ENCODE measurements around the gene CX3CL1. TPM values are rescaled to one million over a fixed set of nuclear protein-coding genes. Genes with fewer than 3 reads are reported as not detected.

Gene CX3CL1
- total RNA-seq, 1 experiment from 2014 or later: 2.6 TPM

Other genes with a start within 250 kb of the CX3CL1 start
- gene PSME3IP1, start 186.5 kb upstream of the CX3CL1 start, total RNA-seq (2014; rRNA removed; shearing (Covaris generic)): 112 and 120 TPM in 2 replicates
- 30.3 and 32.2 TPM in 2 replicates for gene RSPRY1, start 186.2 kb upstream of the CX3CL1 start, total RNA-seq (2014; rRNA removed; shearing (Covaris generic))
- 53.1 and 62.0 TPM in 2 replicates for gene ARL2BP, start 127.2 kb upstream of the CX3CL1 start, total RNA-seq (2014; rRNA removed; shearing (Covaris generic))
- 0.06 and 0.63 TPM in 2 replicates for gene PLLP, start 87.8 kb upstream of the CX3CL1 start, total RNA-seq (2014; rRNA removed; shearing (Covaris generic))
- gene CCL22, start 13.7 kb upstream of the CX3CL1 start, total RNA-seq (2014; rRNA removed; shearing (Covaris generic)): not detected in 2 replicates
- gene CCL17, start 32.3 kb downstream of the CX3CL1 start, total RNA-seq (2014; rRNA removed; shearing (Covaris generic)): not detected in 2 replicates
- gene CIAPIN1, start 74.9 kb downstream of the CX3CL1 start, total RNA-seq (2014; rRNA removed; shearing (Covaris generic)): 82.6 and 92.5 TPM in 2 replicates
- 34.9 and 44.9 TPM in 2 replicates for gene COQ9, start 75.0 kb downstream of the CX3CL1 start, total RNA-seq (2014; rRNA removed; shearing (Covaris generic))
- gene POLR2C, start 90.2 kb downstream of the CX3CL1 start, total RNA-seq (2014; rRNA removed; shearing (Covaris generic)): 137 and 162 TPM in 2 replicates
- 3.7 and 5.3 TPM in 2 replicates for gene DOK4, start 114.0 kb downstream of the CX3CL1 start, total RNA-seq (2014; rRNA removed; shearing (Covaris generic))
- 9.5 and 16.2 TPM in 2 replicates for gene CCDC102A, start 164.1 kb downstream of the CX3CL1 start, total RNA-seq (2014; rRNA removed; shearing (Covaris generic))
- gene ADGRG5, start 170.2 kb downstream of the CX3CL1 start, total RNA-seq (2014; rRNA removed; shearing (Covaris generic)): not detected in 2 replicates